Measurements from ENCODE around the gene GSDMA. TPM values are rescaled to one million over a fixed set of nuclear protein-coding genes. Genes with fewer than 3 reads are reported as not detected.
A peak's percentile ranks its signal among the peaks of the same experiment; 100 is the strongest.

Gene GSDMA
- total RNA-seq, 1 experiment from 2014 or later, result not detected

- no peak overlapping the region for H3K4ac ChIP-seq (ENCODE audit: low read depth, low read length)
- no peak overlapping the region for H3K18ac ChIP-seq (ENCODE audit: insufficient read length, low read depth, low read length)
- peak overlapping the region; percentile 95 for H3K9ac ChIP-seq (ENCODE audit: extremely low read depth, insufficient read length, low read length)
- Mint-ChIP-seq H3K27ac (peak overlapping the region; percentile 86 to 99 (median 96)), H3K9me3 (no peaks in the 10 kb centered on the region), H3K27me3 (ENCODE audit: low read depth) (no peaks in the 10 kb centered on the region), H3K4me3 (peak overlapping the region; percentile 96 to 98), H3K4me1 (peaks cover 23 to 25% of the 10 kb centered on the region in 2 experiments), H3K36me3 (ENCODE audit: insufficient read depth in 1 of 3, low read depth in 3 of 3) (peaks cover 29 to 39% (median 36%) of the 10 kb centered on the region in 3 experiments; a peak in 6 of 7 replicates)
- no peak overlapping the region for H3K14ac ChIP-seq (ENCODE audit: insufficient read depth, low read length)
- no peak overlapping the region for H2BK15ac ChIP-seq (ENCODE audit: low read depth, low read length)
- H3T11ph ChIP-seq (ENCODE audit: low read length), result no peak overlapping the region
- no peak overlapping the region for H2AK5ac ChIP-seq (ENCODE audit: insufficient read length, low read length)
- no peak for TF ChIP-seq CTCF (conservative IDR thresholded peaks at IDR 0.05)
- H3K79me2 ChIP-seq (ENCODE audit: insufficient read depth, low read length), result peaks cover 12% of the 10 kb centered on the region
- H2BK12ac ChIP-seq (ENCODE audit: insufficient read length, low read depth, low read length), result no peak overlapping the region
- H3K4me2 ChIP-seq (ENCODE audit: insufficient read depth, insufficient read length, low read length), result peak overlapping the region; percentile 78
- no peaks in the 10 kb centered on the region for H3K27me3 ChIP-seq (ENCODE audit: insufficient read depth, low read length)
- H2AFZ ChIP-seq (ENCODE audit: low read length), result no peak overlapping the region
- H3K23me2 ChIP-seq (ENCODE audit: insufficient read length, low read depth, low read length, poor library complexity, severe bottlenecking), result peaks cover 12% of the 10 kb centered on the region
- peaks cover 2% of the 10 kb centered on the region for H3K79me1 ChIP-seq (ENCODE audit: insufficient read depth, low read depth, low read length, poor library complexity, severe bottlenecking)
- H4K5ac ChIP-seq (ENCODE audit: insufficient read length, low read depth, low read length), result no peak overlapping the region
- no peak overlapping the region for H2BK120ac ChIP-seq (ENCODE audit: low read depth, low read length, poor library complexity, severe bottlenecking)
- H3K4me1 ChIP-seq (ENCODE audit: insufficient read depth, low read length), result peaks cover 8% of the 10 kb centered on the region; the same call in 1 of the 2 replicates
- no peak overlapping the region for H2BK5ac ChIP-seq (ENCODE audit: insufficient read length, low read length)
- no peak overlapping the region for H3K23ac ChIP-seq (ENCODE audit: insufficient read length, low read depth, low read length)
- H4K20me1 ChIP-seq (ENCODE audit: control insufficient read depth, insufficient read depth, insufficient read length), result no peaks in the 10 kb centered on the region
- no peak overlapping the region for H2BK20ac ChIP-seq (ENCODE audit: low read depth, low read length, poor library complexity, severe bottlenecking)
- no peak overlapping the region for H4K91ac ChIP-seq (ENCODE audit: insufficient read length, low read depth, low read length)
- H4K8ac ChIP-seq (replicated peaks; ENCODE audit: insufficient read length, low read depth, low read length), result no peak overlapping the region
- H3K27ac ChIP-seq (ENCODE audit: insufficient read length, low read depth, low read length), result no peak overlapping the region
- no peak overlapping the region for H3K56ac ChIP-seq (ENCODE audit: insufficient read length, low read depth, low read length)
- no CpG with 5 or more reads among the region's 7 CpGs for WGBS (ENCODE audit: extremely low coverage, insufficient read length, low lambda C conversion rate)
- DNase-seq, result no peak
- H3K9me3 ChIP-seq (ENCODE audit: control insufficient read depth, low read depth, low read length), result no peaks in the 10 kb centered on the region
Measured at GRCh38 chr17:39981766-39982375, 19.1 kb downstream of the GSDMA start.

Data from H9 (cell line).